Kidney glomerular epithelial cell (primary cell): Measurements from ENCODE around the gene CITED2.

Source experiments
- DNase-seq: peaks from one replicate; lab custom pipeline; 2025; lab: John Stamatoyannopoulos, UW

CITED2 gene

DNA sequence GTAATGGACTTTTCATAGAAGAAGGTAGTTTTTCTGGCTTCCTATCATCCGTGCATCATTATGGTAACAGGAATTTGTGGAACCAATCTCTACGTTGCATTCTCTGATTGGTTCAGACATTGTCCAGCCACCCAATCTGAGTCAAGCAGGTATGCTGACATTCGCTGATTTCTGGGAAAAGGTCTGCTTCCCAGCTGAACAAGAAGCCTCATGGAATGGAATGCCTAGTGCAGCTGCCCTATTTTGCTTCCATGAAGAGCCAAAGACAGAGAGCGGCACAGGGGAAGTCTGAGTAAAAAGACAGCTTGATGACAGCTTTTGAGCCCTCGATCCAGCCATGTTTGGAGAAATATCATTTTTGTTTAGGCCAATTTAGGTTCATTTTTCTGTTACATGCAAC lies 44.1 kb downstream of the CITED2 start:
- no peak for DNase-seq

DNA sequence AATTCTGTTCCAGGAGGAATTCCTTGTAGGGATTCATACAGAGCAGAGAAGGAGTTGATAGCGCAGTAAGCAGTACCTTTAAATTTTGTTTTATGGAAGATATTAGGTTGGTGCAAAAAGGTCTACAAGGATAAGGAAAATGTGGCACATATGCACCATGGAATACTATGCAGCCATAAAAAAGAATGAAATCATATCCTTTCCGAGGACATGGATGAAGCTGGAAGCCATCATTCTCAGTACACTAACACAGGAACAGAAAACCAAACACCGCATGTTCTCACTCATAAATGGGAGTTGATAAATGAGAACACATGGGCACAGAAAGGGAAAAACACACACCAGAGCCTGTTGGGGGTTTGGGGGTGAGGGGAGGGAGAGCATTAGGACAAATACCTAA lies 45.2 kb downstream of the CITED2 start:
- no peak for DNase-seq

DNA sequence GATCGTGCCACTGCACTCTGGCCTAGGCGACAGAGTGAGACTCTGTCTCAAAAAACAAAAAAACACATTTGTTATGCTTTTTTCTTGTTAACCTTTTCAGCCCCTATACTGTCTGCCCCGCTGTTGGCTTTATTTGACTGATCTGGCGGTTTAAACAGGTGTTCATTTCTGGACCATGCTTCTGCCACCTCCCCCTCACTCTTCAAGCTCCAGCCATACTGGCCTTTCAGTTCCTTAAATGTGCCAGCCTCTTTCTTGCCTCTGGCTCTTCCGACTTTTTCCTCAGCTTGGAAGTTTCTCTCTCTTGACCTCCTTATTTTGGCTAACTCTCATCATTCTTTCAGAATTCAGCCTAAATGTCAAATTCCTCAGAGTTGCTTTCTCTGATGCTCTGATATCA lies 47.4 kb downstream of the CITED2 start:
- DNase-seq, result no peak

DNA sequence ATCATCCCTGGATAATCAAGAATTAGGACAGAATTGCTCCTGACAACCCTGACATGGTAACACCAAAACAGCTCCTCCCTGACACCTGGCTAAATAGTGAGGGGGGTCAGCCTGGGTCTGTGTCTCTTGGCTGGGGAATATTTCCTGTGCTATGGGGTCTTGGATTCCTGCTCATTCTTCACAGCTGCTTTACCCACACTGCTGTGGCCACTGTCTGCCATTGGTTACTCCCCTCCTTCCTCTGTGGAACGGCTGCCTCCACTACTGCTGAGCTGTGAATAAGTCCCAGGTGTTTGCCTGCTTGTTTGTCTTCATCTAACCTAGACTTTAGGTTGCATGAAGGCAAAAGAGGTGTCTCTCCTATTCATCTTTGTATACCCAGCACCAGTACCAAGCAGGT lies 48.8 kb downstream of the CITED2 start:
- DNase-seq, result no peak

DNA sequence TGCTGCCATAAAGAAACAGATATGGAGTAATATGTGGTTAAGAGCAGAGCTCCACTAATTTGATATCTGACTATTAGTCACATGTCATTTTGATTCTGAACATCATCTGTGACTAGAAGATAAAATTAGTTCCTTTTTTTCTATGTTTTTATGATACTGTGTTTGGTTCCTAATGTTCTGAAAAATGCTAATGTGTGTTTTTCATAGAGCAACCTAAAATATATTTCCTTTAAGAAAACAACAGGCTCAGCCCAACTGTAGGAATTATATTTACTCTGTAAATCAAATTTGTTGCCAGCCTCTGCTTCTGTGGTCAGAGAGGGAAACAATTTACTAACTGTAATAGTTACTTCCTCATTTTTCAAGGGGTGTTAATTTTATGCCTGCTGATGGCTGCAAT lies 49.3 kb downstream of the CITED2 start:
- no peak for DNase-seq

DNA sequence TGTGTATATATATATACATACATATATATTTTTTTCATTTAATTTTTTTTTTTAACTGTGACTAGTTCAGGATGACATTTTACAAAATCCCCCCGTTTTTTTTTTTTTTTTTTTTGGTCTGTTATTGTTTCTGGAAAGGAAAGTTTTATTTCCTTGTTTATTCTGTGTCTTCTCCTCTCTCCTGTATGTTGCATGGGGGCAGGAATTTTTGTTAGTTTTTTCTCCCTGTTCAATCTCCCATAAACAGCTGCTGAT lies 50.2 kb downstream of the CITED2 start:
- no peak for DNase-seq

DNA sequence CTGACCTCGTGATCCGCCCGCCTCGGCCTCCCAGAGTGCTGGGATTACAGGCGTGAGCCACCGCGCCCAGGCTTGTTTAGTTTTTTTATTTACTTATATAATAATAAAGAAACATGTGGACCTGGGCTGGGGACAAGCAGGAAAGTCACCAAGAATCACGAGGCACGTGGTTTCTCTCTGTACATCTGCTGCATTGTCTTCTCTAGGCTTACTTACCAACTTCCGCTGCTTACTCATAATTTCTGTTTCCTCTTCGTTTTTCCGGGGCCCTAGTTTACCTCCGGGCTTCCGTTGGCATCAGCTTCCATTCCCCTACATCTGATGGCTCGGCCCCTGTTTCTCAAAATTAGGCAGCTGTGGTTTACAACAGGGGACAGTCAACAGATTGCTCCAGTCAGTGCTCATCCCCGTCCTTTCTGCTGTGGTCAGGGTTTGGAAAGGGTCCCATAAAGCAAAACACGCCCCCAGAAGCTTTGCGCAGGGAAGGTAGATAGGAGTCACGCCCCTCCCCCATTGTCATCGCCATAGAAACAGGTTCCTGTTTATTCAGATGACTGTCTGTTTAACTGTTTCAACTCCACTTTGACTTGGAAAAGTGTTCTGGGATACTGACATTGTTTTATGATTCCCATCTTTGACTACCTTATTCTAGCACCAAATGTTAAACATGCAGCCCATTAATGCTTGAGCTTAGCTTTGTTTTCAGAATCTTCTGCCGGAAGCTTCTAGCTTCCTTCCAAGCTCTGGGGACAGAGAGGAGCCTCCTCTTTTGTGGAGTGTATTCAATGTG lies 50.7 kb downstream of the CITED2 start:
- peak; percentile 25 for DNase-seq
